Measurements from ENCODE around the gene LRRC75A. TPM values are rescaled to one million over a fixed set of nuclear protein-coding genes. Genes with fewer than 3 reads are reported as not detected.

Gene LRRC75A
- total and polyA plus RNA-seq, 2 of the 13 experiments (the other 11 are each of a cell fraction or from before 2014, with no cell fraction given), result 0.03 TPM; not detected in 1

- no peak for TF ChIP-seq ZNF318 (CRISPR knock-in tag; IDR thresholded peaks at IDR 0.05)
- TF ChIP-seq ZNF280B (CRISPR knock-in tag; IDR thresholded peaks at IDR 0.05; ENCODE audit: borderline replicate concordance), result no peak
- TF ChIP-seq ARNTL (CRISPR knock-in tag; IDR thresholded peaks at IDR 0.05), result no peak
- TF ChIP-seq ZNF749 (CRISPR knock-in tag; IDR thresholded peaks at IDR 0.05; ENCODE audit: borderline replicate concordance), result no peak
- no peak for TF ChIP-seq GATAD2A (CRISPR knock-in tag; IDR thresholded peaks at IDR 0.05)
- 0 out of 2 replicates have a peak, but pooled peaks have one; percentile 37 for TF ChIP-seq RBFOX2 (IDR thresholded peaks at IDR 0.05; ENCODE audit: low read depth, low read length)
- no peak for TF ChIP-seq BRD4 (CRISPR knock-in tag; IDR thresholded peaks at IDR 0.05)
- TF ChIP-seq ZNF687 (CRISPR knock-in tag; IDR thresholded peaks at IDR 0.05), result peak; percentile 40; the same call in 1 of the 2 replicates
- no peak for TF ChIP-seq KDM6A (CRISPR knock-in tag; IDR thresholded peaks at IDR 0.05; ENCODE audit: low read depth)
- no peak for TF ChIP-seq IKZF4 (CRISPR knock-in tag; IDR thresholded peaks at IDR 0.05; ENCODE audit: borderline replicate concordance, low read depth, not compliant biosample characterization)
- TF ChIP-seq, protein P1, sequence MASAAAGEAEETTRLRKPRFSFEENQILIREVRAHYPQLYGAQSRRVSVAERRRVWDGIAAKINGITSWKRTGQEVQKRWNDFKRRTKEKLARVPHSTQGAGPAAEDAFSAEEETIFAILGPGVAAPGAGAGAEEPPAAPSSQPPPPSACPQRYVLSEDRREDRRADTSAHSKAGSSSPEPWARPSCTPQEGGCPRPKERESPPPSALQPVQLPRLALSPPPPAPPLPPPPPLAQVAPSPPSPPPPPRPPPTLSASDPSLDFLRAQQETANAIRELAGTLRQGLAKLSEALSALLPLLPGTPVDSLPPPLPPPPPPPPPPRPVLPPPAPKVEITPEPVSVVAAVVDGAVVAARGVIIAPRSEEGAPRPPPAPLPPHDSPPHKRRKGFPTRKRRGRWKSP (CRISPR knock-in tag; IDR thresholded peaks at IDR 0.05), result no peak
- no peak for TF ChIP-seq MED1 (CRISPR knock-in tag; IDR thresholded peaks at IDR 0.05)
- TF ChIP-seq GATA4 (IDR thresholded peaks at IDR 0.05; ENCODE audit: borderline replicate concordance, low read depth), result no peak
- TF ChIP-seq ZNF556 (CRISPR knock-in tag; IDR thresholded peaks at IDR 0.05; ENCODE audit: borderline replicate concordance), result no peak
These were observed 45.5 kb downstream of the LRRC75A start (continued) for GRCh38 chr17:16446338-16446983.
